Peyer's patch (tissue), 4 donors: ENCODE data around the gene FBXO42. TPM values are rescaled to one million over a fixed set of nuclear protein-coding genes. Genes with fewer than 3 reads are reported as not detected.
A peak's percentile ranks its signal among the peaks of the same experiment; 100 is the strongest.

Experiments used
- DNase-seq, 3 donors: peaks; one replicate each; pipeline ENCODE4 v3.0.0-alpha.2; 2017 to 2019
- H3K27ac ChIP-seq, 4 donors: fragments of 200-600 bp; sonication (generic); one replicate each; pipeline ENCODE4 v1.5.1; 2016 to 2019
- H3K27me3 ChIP-seq, 2 donors: fragments of 200-600 bp; sonication (generic); one replicate each; pipeline ENCODE4 v1.5.1; 2019
- H3K36me3 ChIP-seq, 3 donors: fragments of 200-600 bp; sonication (generic); one replicate each; pipeline ENCODE4 v1.5.1; 2016 to 2019
- H3K4me1 ChIP-seq, 4 donors: fragments of 200-600 bp; sonication (generic); one replicate each; pipeline ENCODE4 v1.5.1; 2016 to 2019
- H3K4me3 ChIP-seq, 4 donors: fragments of 200-600 bp; sonication (generic); 1 replicate in 3 of 4; 2 replicates in 1 of 4; pipeline ENCODE4 v1.5.1; 2016 to 2019; ENCODE audit warnings: mild to moderate bottlenecking in 1 of 4
- H3K9me3 ChIP-seq, 4 donors: fragments of 200-600 bp; sonication (generic); one replicate each; pipeline ENCODE4 v1.5.1; 2016 to 2019; ENCODE audit warnings: mild to moderate bottlenecking in 1 of 4
- POLR2A ChIP-seq, 2 donors: fragments of 450-650 bp; IDR thresholded peaks; one replicate each; pipeline ENCODE4 v1.5.1; 2017; ENCODE audit warnings: antibody characterized with exemption in 2 of 2, mild to moderate bottlenecking in 2 of 2, moderate library complexity in 2 of 2
- total RNA-seq, 4 donors: library from RNA; depleted of rRNA; stranded (reverse); fragments of >200 nt; gene quantifications; one replicate each; pipeline ENCODE4 v1.1.0, GENCODE V29; 2016
- TF ChIP-seq, protein P1 (sequence below), 6 experiments: fragments of 450-650 bp in 4 of 6; fragments of 200-600 bp in 2 of 6; sonication (generic) in 1 of 6; IDR thresholded peaks; one replicate each; pipeline ENCODE4 v1.5.1; 2017 to 2019; ENCODE audit warnings: antibody characterized with exemption in 6 of 6, mild to moderate bottlenecking in 3 of 6, moderate library complexity in 1 of 6

FBXO42 gene
- total RNA-seq, 4 donors from 2014 or later = 15.7 to 29.4 (median 24.5) TPM

DNA sequence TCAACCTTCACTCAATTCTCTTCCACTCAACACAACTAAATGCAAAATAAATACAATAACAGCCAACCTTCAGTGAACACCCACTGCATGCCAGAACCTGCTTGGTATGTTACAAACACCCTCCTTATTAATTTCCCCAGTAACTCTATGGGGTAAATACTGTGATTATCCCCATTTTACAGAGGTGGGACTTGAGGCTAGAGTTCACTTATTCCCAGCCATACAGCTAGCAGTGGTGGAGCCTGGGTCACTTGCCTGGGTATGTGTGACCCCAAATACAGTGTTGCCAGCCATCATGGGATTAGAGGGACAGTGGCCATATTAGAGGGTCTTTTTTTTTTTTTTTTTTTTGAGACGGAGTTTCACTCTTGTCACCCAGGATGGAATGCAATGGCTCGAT, 116.9 kb downstream of the FBXO42 start:
- no peaks in the 10 kb centered on the region for H3K27me3 ChIP-seq
- H3K36me3 ChIP-seq = no peaks in the 10 kb centered on the region
- no peak for TF ChIP-seq POLR2A (IDR thresholded peaks at IDR 0.05)
- TF ChIP-seq, protein P1, sequence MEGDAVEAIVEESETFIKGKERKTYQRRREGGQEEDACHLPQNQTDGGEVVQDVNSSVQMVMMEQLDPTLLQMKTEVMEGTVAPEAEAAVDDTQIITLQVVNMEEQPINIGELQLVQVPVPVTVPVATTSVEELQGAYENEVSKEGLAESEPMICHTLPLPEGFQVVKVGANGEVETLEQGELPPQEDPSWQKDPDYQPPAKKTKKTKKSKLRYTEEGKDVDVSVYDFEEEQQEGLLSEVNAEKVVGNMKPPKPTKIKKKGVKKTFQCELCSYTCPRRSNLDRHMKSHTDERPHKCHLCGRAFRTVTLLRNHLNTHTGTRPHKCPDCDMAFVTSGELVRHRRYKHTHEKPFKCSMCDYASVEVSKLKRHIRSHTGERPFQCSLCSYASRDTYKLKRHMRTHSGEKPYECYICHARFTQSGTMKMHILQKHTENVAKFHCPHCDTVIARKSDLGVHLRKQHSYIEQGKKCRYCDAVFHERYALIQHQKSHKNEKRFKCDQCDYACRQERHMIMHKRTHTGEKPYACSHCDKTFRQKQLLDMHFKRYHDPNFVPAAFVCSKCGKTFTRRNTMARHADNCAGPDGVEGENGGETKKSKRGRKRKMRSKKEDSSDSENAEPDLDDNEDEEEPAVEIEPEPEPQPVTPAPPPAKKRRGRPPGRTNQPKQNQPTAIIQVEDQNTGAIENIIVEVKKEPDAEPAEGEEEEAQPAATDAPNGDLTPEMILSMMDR (IDR thresholded peaks at IDR 0.05) = no peak
- H3K27ac ChIP-seq = no peak overlapping the region
- no peak for DNase-seq
- no peak overlapping the region for H3K4me3 ChIP-seq
- H3K4me1 ChIP-seq = peaks cover 0 to 19% (median 5%) of the 10 kb centered on the region in 4 donors
- no peaks in the 10 kb centered on the region for H3K9me3 ChIP-seq

DNA sequence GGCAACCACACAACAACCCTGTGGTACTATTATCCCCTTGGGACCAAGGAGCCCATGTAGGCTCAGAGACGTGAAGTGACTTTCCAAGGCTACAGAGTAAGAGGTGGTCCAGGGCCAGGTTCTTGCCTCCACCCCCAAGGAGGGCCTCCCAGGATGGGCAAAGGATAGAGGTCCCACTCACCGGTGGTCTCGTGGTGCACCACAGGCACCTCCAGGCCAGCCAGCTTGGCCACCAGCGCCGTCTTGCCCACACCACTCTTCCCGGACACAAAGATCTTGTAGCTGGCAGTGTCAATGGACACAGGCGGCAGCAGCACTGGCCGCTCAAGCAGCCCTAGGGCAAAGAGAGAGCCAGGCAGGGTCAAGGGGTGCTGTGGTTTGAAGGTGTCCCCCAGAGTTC, 118.8 kb downstream of the FBXO42 start:
- TF ChIP-seq, protein P1 (IDR thresholded peaks at IDR 0.05) = no peak
- no peak for TF ChIP-seq POLR2A (IDR thresholded peaks at IDR 0.05)
- H3K36me3 ChIP-seq = no peaks in the 10 kb centered on the region
- peaks cover 0 to 19% (median 5%) of the 10 kb centered on the region in 4 donors for H3K4me1 ChIP-seq
- H3K9me3 ChIP-seq = no peaks in the 10 kb centered on the region
- no peak for DNase-seq
- no peak overlapping the region for H3K27ac ChIP-seq
- H3K27me3 ChIP-seq = no peaks in the 10 kb centered on the region
- no peak overlapping the region for H3K4me3 ChIP-seq

DNA sequence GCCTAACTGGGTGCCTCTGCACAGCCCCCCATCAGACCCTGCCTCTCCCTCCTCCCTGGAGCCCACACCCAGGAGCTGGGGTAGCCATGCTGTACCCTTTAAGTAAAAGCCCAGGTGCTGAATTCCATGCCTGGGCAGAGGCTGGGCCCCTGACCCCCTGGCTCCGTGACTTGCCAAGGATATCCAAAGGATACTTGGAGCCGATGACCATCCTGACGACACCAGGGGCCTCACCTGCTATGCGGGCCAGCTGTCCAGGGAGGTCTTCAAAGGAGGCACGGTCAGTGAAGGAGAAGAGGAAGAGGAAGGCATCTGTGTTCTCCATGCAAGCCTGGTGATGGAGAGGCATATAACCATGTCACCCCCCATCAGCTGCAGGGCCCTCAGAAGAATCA, 120.0 kb downstream of the FBXO42 start:
- TF ChIP-seq POLR2A (IDR thresholded peaks at IDR 0.05) = no peak
- TF ChIP-seq, protein P1 (IDR thresholded peaks at IDR 0.05) = no peak
- peaks cover 0 to 18% (median 3%) of the 10 kb centered on the region in 4 donors for H3K4me1 ChIP-seq
- H3K9me3 ChIP-seq = peaks cover 0 to 2% (median 0%) of the 10 kb centered on the region in 4 donors
- H3K36me3 ChIP-seq = no peaks in the 10 kb centered on the region
- H3K4me3 ChIP-seq = no peak overlapping the region
- no peak for DNase-seq
- no peak overlapping the region for H3K27ac ChIP-seq
- H3K27me3 ChIP-seq = no peaks in the 10 kb centered on the region

DNA sequence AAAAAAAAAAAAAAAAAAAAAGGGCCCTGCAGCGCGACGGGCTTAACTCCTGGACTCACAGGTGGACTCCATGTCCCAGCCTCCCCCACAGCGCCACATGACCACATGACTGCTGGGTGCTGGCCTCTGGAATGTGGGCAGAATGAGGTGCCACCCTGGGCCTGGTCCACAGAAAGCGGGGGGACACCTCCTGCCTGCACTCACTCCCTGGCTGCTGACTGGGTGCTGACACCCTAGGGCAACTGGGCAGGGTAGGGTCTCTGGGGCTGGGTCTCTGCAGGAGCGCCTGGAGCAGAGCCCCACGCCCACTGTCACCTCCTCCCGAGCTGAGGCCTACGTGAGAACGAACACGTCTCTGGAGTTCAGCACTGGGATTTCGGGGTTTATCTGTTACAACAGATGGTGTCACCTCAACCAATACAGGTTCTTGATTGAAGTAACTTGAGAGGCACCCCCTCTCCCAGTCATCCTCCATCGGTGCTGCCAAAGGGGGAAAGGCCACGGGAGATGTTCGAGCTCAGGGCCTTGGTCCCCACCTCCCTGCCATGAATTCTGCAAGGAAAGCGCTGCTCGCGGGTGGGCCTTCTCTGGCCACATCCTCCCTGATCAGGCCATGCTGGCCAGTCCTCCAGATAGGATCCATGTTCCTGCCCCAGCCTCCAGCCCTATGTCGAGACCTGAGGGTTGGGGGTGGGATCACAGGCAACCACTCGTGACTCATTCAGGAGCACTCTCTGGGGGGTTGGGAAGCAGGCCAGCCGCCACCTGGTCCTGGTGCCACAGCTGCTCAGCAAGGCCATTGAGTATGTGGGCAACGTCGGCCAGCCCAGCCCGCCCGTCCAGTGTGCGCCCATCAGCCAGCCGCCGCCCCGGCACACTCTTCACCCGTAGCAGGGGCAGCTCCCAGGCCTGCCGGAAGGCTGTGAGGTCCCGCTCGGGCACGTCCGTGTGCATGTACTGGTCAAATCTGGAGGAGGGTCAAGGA, 120.7 kb downstream of the FBXO42 start:
- H3K9me3 ChIP-seq = peaks cover 0 to 5% (median 0%) of the 10 kb centered on the region in 4 donors
- H3K27ac ChIP-seq = no peak overlapping the region
- no peaks in the 10 kb centered on the region for H3K36me3 ChIP-seq
- no peak overlapping the region for H3K4me3 ChIP-seq
- no peaks in the 10 kb centered on the region for H3K27me3 ChIP-seq
- DNase-seq = peak in 1 of 3 donors; percentile 35
- H3K4me1 ChIP-seq = peaks cover 0 to 22% (median 2%) of the 10 kb centered on the region in 4 donors
- TF ChIP-seq, protein P1 (IDR thresholded peaks at IDR 0.05) = no peak
- TF ChIP-seq POLR2A (IDR thresholded peaks at IDR 0.05) = no peak

DNA sequence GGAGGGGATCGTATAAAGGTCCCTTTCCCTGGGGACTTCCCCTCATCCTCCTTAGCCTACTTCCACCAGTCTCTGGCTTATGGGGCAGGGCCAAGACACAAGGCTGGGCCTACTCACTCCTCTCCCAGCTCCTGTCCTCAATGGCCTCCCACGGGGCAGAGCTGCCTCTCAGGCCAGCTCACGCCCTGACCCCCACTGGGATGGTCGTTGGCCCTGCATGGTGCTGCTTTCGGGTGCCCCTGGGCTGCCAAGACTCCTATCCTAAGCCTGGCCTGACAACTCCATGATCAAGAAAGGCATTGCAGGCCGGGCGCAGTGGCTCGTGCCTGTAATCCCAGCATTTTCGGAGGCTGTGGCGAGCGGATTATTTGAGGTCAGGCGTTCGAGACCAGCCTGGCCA, 121.5 kb downstream of the FBXO42 start:
- Histone ChIP-seq H3K27me3 (no peaks in the 10 kb centered on the region), H3K4me1 (peaks cover 0 to 17% (median 0%) of the 10 kb centered on the region in 4 donors), H3K27ac (no peak overlapping the region), H3K9me3 (peaks cover 0 to 5% (median 0%) of the 10 kb centered on the region in 4 donors), H3K4me3 (no peak overlapping the region), H3K36me3 (no peaks in the 10 kb centered on the region)
- peak in 1 of 3 donors; percentile 35 for DNase-seq
- TF ChIP-seq, protein P1 (IDR thresholded peaks at IDR 0.05) = no peak
- no peak for TF ChIP-seq POLR2A (IDR thresholded peaks at IDR 0.05)
